Measurements from ENCODE around the gene PRAC1.

- TF ChIP-seq CTCF (conservative IDR thresholded peaks at IDR 0.05; ENCODE audit: low read length) = no peak
- no peak for TF ChIP-seq EZH2phosphoT487 (IDR thresholded peaks at IDR 0.05; ENCODE audit: borderline replicate concordance, low read depth, low read length)
Observed at GRCh38 chr17:48701864-48702532, 20.3 kb downstream of the PRAC1 start.

Measured in OCI-LY7 (cell line).